ENCODE measurements around the gene ARPC1A.

- TF ChIP-seq, protein P1, sequence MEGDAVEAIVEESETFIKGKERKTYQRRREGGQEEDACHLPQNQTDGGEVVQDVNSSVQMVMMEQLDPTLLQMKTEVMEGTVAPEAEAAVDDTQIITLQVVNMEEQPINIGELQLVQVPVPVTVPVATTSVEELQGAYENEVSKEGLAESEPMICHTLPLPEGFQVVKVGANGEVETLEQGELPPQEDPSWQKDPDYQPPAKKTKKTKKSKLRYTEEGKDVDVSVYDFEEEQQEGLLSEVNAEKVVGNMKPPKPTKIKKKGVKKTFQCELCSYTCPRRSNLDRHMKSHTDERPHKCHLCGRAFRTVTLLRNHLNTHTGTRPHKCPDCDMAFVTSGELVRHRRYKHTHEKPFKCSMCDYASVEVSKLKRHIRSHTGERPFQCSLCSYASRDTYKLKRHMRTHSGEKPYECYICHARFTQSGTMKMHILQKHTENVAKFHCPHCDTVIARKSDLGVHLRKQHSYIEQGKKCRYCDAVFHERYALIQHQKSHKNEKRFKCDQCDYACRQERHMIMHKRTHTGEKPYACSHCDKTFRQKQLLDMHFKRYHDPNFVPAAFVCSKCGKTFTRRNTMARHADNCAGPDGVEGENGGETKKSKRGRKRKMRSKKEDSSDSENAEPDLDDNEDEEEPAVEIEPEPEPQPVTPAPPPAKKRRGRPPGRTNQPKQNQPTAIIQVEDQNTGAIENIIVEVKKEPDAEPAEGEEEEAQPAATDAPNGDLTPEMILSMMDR (IDR thresholded peaks at IDR 0.05) = peak in 1 of 4 donors; percentile 9
- TF ChIP-seq POLR2A (IDR thresholded peaks at IDR 0.05) = no peak
Measured at GRCh38 chr7:99395616-99396327, 70.1 kb downstream of the ARPC1A start.

All from right lobe of liver (tissue), 4 donors.